Adipocyte (in vitro differentiated cells): ENCODE results near the gene EEIG1.

Experiments used
- DNase-seq: peaks from one replicate; pipeline ENCODE4 v3.0.0-alpha.2; 2015; ENCODE audit warnings: low read depth
- H3K27me3 ChIP-seq: replicated peaks from 2 replicates; pipeline ENCODE4 v1.7.0; 2013; ENCODE audit warnings: mild to moderate bottlenecking, low read length, moderate library complexity; ENCODE audit not compliant: control insufficient read depth, insufficient read depth
- H3K36me3 ChIP-seq: 2 replicates; pipeline ENCODE4 v1.7.0; 2013; ENCODE audit warnings: low read length, mild to moderate bottlenecking, moderate library complexity; ENCODE audit not compliant: control insufficient read depth, insufficient read depth, severe bottlenecking
- H3K4me1 ChIP-seq: 2 replicates; pipeline ENCODE4 v1.7.0; 2013; ENCODE audit warnings: mild to moderate bottlenecking, low read length, moderate library complexity; ENCODE audit not compliant: control insufficient read depth, insufficient read depth
- H3K4me3 ChIP-seq: 2 replicates; pipeline ENCODE4 v1.7.0; 2013; ENCODE audit warnings: mild to moderate bottlenecking, low read length, moderate library complexity
- H3K9ac ChIP-seq: 2 replicates; pipeline ENCODE4 v1.7.0; 2013; ENCODE audit warnings: mild to moderate bottlenecking, low read length, moderate library complexity
- H3K9me3 ChIP-seq: 2 replicates; pipeline ENCODE4 v1.7.0; 2013; ENCODE audit warnings: mild to moderate bottlenecking, low read length, moderate library complexity; ENCODE audit not compliant: control insufficient read depth

Gene EEIG1

GRCh38 chr9:127963359-127964064 lies 17.3 kb downstream of the EEIG1 start:
- no peak for DNase-seq
- Histone ChIP-seq H3K9ac (peak overlapping the region; percentile 1), H3K9me3 (no peaks in the 10 kb centered on the region), H3K27me3 (no peaks in the 10 kb centered on the region), H3K4me3 (no peak overlapping the region), H3K36me3 (no peaks in the 10 kb centered on the region), H3K4me1 (peaks cover 59% of the 10 kb centered on the region)

- H3K36me3 ChIP-seq: no peaks in the 10 kb centered on the region
- H3K4me1 ChIP-seq: peaks cover 54% of the 10 kb centered on the region
- peak overlapping the region; percentile 1 for H3K9ac ChIP-seq
- no peak overlapping the region for H3K4me3 ChIP-seq
- no peaks in the 10 kb centered on the region for H3K27me3 ChIP-seq
- DNase-seq: no peak
- no peaks in the 10 kb centered on the region for H3K9me3 ChIP-seq
Measured at GRCh38 chr9:127963041-127963358, 17.8 kb downstream of the EEIG1 start.

GRCh38 chr9:127962278-127962677 lies 18.5 kb downstream of the EEIG1 start:
- no peak overlapping the region for H3K9ac ChIP-seq
- H3K36me3 ChIP-seq: no peaks in the 10 kb centered on the region
- no peak overlapping the region for H3K4me3 ChIP-seq
- no peak for DNase-seq
- H3K9me3 ChIP-seq: no peaks in the 10 kb centered on the region
- H3K4me1 ChIP-seq: peaks cover 48% of the 10 kb centered on the region
- no peaks in the 10 kb centered on the region for H3K27me3 ChIP-seq

GRCh38 chr9:127961613-127962155 lies 19.1 kb downstream of the EEIG1 start:
- Histone ChIP-seq H3K4me3 (no peak overlapping the region), H3K9ac (no peak overlapping the region), H3K9me3 (no peaks in the 10 kb centered on the region), H3K36me3 (no peaks in the 10 kb centered on the region), H3K27me3 (no peaks in the 10 kb centered on the region), H3K4me1 (peaks cover 42% of the 10 kb centered on the region)
- no peak for DNase-seq

GRCh38 chr9:127961155-127961490 lies 19.7 kb downstream of the EEIG1 start:
- H3K4me3 ChIP-seq: no peak overlapping the region
- no peaks in the 10 kb centered on the region for H3K9me3 ChIP-seq
- H3K9ac ChIP-seq: peak overlapping the region; percentile 32
- H3K27me3 ChIP-seq: no peaks in the 10 kb centered on the region
- H3K4me1 ChIP-seq: peaks cover 37% of the 10 kb centered on the region
- H3K36me3 ChIP-seq: no peaks in the 10 kb centered on the region
- no peak for DNase-seq

- Histone ChIP-seq H3K27me3 (no peaks in the 10 kb centered on the region), H3K36me3 (no peaks in the 10 kb centered on the region), H3K4me1 (peaks cover 31% of the 10 kb centered on the region), H3K9ac (peak overlapping the region; percentile 32), H3K4me3 (no peak overlapping the region), H3K9me3 (no peaks in the 10 kb centered on the region)
- peak; percentile 75 for DNase-seq
Measured at GRCh38 chr9:127960410-127961154, 20.2 kb downstream of the EEIG1 start.

- DNase-seq: no peak
- H3K9me3 ChIP-seq: no peaks in the 10 kb centered on the region
- H3K9ac ChIP-seq: peak overlapping the region; percentile 7
- H3K36me3 ChIP-seq: no peaks in the 10 kb centered on the region
- peaks cover 27% of the 10 kb centered on the region for H3K4me1 ChIP-seq
- H3K4me3 ChIP-seq: no peak overlapping the region
- H3K27me3 ChIP-seq: no peaks in the 10 kb centered on the region
Measured at GRCh38 chr9:127959841-127960409, 20.9 kb downstream of the EEIG1 start.

GRCh38 chr9:127959398-127959797 lies 21.4 kb downstream of the EEIG1 start:
- H3K9me3 ChIP-seq: no peaks in the 10 kb centered on the region
- no peak overlapping the region for H3K4me3 ChIP-seq
- DNase-seq: no peak
- no peak overlapping the region for H3K9ac ChIP-seq
- no peaks in the 10 kb centered on the region for H3K36me3 ChIP-seq
- no peaks in the 10 kb centered on the region for H3K27me3 ChIP-seq
- H3K4me1 ChIP-seq: peaks cover 27% of the 10 kb centered on the region

GRCh38 chr9:127958728-127959127 lies 22.1 kb downstream of the EEIG1 start:
- no peak overlapping the region for H3K9ac ChIP-seq
- H3K9me3 ChIP-seq: no peaks in the 10 kb centered on the region
- H3K36me3 ChIP-seq: no peaks in the 10 kb centered on the region
- DNase-seq: no peak
- no peaks in the 10 kb centered on the region for H3K27me3 ChIP-seq
- H3K4me3 ChIP-seq: no peak overlapping the region
- peaks cover 27% of the 10 kb centered on the region for H3K4me1 ChIP-seq

GRCh38 chr9:127955294-127956015 lies 25.3 kb downstream of the EEIG1 start:
- Histone ChIP-seq H3K4me3 (no peak overlapping the region), H3K27me3 (no peaks in the 10 kb centered on the region), H3K36me3 (no peaks in the 10 kb centered on the region), H3K4me1 (peaks cover 7% of the 10 kb centered on the region), H3K9me3 (no peaks in the 10 kb centered on the region), H3K9ac (no peak overlapping the region)
- no peak for DNase-seq

- DNase-seq: no peak
Measured at GRCh38 chr9:127954831-127955293, 25.9 kb downstream of the EEIG1 start.

More at GRCh38 chr9:127954831-127955293, 25.9 kb downstream of the EEIG1 start:
- Histone ChIP-seq H3K4me1 (peaks cover 1% of the 10 kb centered on the region), H3K36me3 (no peaks in the 10 kb centered on the region), H3K27me3 (no peaks in the 10 kb centered on the region), H3K9me3 (no peaks in the 10 kb centered on the region), H3K4me3 (no peak overlapping the region), H3K9ac (no peak overlapping the region)
